ENCODE data around the gene PLEKHJ1.
"Not testable (repeated sequence)": the region's sequence is repeated elsewhere in the genome, so short reads cannot be mapped to it uniquely, and the experiment has no call there.

PLEKHJ1 gene

DNA sequence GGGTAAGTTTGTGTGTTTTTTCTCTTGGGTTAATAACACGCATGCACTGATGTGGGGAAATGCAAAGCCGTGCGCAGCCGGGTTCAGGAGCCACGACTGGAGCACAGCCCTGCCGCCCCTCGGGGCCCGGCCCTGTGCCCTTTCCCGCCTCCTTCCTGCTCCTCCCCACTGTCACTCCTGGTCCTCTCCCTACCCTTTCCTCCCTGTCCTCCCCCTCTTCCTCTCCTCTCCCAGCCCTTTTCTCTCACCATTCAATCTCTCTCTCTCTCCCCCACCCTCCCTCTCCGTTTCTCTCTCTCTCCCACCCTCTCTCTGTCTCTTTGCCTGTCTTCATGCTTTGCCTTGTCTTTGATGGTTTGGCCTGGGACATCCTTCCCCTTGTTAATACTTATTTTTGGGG, 27.2 kb downstream of the PLEKHJ1 start:
- no peak for DNase-seq
- intact Hi-C loops (cut with DNase I), result no loop called here

DNA sequence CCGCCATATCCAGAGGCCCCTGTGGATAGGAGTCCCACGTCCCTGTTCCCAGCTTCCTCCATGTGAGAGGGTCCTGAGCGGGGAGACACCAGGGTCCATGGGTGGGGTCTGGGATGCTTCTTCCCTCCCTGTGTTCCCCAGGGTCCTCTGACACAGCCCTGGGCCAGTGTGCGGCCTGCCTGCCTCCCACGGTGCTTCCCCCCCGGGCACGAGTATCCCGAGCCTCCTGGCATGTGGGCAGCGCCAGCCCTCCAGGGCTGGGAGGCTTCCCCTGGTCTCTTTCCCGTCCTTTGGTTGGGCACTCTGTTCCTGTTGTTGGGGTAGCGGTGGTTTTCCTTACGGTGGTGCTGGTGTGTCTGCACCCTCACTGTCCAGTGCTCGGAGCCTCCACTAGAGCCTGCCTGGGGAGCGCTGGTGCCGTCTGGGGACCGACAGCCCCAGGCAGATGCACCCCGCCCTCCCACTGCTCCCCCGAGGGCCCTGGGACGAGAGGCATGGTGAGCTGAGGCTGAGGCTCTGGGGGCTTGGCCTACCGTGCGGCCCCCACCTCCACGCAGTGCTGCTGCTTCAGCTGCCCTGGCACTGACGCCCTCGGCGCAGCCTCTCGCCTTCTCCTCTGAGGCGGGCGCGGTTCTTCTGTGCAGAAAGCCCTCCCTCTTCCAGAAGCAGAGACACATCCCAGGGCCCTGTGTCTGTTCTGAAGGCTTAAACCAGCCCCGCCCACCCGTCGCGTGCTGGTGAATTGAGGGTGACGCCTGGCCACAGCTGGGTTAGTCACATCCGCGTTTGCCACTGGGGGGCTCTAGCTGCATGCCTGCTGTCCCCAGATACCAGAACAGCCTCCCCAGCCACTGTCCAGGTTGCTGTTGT, 27.9 kb downstream of the PLEKHJ1 start:
- intact Hi-C loops (cut with DNase I), result no loop called here

GRCh38 chr19:2207008-2207407, 29.1 kb downstream of the PLEKHJ1 start:
- intact Hi-C loops (cut with DNase I), result no loop called here
- no peak for DNase-seq

More for the DNA sequence above, 27.9 kb downstream of the PLEKHJ1 start:
- DNase-seq, result no peak

GRCh38 chr19:2202366-2202765, 33.8 kb downstream of the PLEKHJ1 start:
- intact Hi-C loops (cut with DNase I), result no loop called here
- no peak for DNase-seq

- intact Hi-C loops (cut with DNase I), result no loop called here
- no peak for DNase-seq
Observed at GRCh38 chr19:2201473-2202148, 34.5 kb downstream of the PLEKHJ1 start.

DNA sequence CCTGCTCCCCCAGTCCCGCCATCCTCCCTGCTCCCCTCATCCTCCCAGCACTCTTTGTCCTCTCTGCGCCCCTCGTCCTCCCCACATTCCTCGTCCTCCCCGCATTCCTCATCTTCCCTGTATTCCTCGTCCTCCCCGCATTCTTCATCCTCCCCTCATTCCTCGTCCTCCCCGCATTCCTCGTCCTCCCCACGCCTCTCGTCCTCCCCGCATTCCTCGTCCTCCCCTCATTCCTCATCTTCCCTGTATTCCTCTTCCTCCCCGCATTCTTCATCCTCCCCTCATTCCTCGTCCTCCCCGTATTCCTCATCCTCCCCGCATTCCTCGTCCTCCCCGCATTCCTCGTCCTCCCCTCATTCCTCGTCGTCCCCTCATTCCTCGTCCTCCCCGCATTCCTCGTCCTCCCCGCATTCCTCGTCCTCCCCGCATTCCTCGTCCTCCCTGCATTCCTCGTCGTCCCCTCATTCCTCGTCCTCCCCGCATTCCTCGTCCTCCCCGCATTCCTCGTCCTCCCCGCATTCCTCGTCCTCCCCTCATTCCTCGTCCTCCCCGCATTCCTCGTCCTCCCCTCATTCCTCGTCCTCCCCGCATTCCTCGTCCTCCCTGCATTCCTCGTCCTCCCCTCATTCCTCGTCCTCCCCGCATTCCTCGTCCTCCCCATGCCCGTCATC, 35.4 kb downstream of the PLEKHJ1 start:
- DNase-seq; intact Hi-C loops (cut with DNase I): not testable (repeated sequence)

DNA sequence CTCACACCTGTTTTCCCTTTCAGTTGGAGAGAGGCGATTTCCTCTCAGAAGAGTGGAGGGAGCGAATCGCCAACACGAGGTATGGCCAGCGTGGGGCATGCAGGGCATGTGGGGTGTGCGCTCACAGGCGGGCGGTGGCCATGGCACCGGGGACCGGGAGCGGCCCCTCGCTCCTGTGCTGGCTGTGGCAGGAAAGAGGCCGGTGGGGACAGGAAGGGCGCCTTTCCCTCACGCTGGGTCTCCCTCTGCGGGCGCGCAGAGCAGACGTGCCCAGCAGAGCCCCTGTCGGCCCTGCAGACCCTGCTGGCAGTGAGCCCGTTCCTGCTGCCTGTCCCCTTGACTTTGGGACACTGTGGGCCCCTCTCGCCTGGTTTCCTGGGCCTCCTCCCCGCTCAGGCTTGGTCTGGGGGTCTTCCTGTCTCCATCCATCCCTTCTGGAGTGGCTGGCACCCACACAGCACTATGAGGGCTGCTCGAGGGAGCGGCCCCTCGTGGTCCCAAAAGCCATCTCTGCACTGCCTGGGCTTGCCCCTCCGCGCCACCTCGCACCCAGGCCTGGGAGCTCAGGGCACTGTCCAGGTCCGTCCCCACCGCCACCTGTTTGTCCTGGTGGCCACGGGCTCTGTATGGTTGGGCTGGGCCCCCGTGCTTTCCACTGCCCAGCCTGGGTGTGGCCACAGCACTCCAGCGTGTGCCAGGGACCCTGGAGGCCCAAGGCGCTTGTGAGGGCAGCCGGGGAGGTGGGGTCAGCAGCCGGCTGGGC, 36.1 kb downstream of the PLEKHJ1 start:
- intact Hi-C loops (cut with DNase I), result no loop called here
- DNase-seq, result no peak

DNA sequence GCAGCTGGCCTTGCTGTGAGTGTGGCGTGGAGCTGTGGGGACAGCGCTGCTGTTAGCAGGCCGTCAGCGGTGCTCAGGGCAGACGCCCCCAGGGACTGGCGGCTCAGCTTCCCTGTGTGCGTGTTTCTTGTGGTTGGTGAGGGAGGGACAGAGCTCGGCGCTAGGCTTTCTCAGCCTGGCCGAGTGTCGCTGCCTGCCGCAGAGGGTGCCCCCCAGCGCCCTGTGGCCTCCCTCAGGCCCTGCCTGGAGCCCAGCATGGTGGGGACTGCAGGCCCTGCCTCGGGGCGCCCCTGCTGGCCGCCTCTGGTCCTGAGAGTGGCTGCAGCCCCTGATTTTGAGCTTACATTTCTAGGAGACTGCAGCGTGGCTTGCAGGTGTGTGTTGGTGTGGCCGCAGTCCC, 36.9 kb downstream of the PLEKHJ1 start:
- DNase-seq, result peak in 1 of 10 donors; percentile 85
- intact Hi-C loops (cut with DNase I), result no loop called here

- no peak for DNase-seq
- intact Hi-C loops (cut with DNase I), result no loop called here
Observed at GRCh38 chr19:2198317-2198716, 37.8 kb downstream of the PLEKHJ1 start.

DNA sequence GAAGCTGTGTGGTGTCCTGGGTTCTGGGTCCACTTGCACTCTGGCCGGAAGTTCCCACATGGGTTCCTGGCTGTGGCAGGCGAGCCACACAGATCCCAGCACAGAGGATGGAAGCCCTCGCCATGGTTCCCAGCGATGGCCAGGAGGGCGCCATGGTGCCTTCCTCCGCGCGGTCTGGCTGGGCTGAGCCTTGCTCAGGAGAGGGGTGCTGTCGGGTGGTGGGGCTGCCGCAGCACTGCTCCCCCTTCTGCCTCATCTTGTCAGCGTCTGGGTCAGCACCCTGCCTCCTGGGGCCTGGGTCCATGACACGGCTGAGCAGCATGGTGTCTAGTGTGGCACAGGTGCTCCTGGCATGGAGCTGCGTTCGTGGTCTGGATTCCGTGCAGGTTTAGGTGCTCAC, 38.9 kb downstream of the PLEKHJ1 start:
- no peak for DNase-seq
- intact Hi-C loops (cut with DNase I), result no loop called here

- intact Hi-C loops (cut with DNase I), result no loop called here
- DNase-seq, result no peak
Observed at GRCh38 chr19:2195914-2196313, 40.2 kb downstream of the PLEKHJ1 start.

DNA sequence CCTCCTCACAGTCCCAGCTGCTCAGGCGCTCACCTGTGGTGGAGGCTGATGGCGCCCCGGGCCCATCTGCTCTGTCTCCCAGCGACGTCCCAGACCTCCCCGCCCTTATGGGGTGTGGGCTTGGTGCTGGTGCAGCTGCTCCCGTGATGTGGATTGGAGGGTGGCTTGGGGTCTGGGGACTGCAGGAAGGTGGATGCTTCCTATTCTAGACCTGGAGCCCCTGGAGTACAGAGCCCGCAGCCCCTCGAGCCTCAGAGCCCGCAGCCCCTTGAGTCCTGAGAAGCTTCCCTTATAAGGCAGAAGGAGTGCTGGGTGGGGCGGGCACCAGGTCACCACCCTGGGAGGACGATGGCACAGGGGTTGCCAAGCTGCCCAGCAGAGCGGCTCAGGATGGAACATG, 40.8 kb downstream of the PLEKHJ1 start:
- DNase-seq, result no peak
- intact Hi-C loops (cut with DNase I), result no loop called here

- DNase-seq, result no peak
- intact Hi-C loops (cut with DNase I), result no loop called here
Observed at GRCh38 chr19:2194513-2195078, 41.5 kb downstream of the PLEKHJ1 start.

GRCh38 chr19:2193807-2194206, 42.3 kb downstream of the PLEKHJ1 start:
- DNase-seq, result no peak
- intact Hi-C loops (cut with DNase I), result no loop called here

DNA sequence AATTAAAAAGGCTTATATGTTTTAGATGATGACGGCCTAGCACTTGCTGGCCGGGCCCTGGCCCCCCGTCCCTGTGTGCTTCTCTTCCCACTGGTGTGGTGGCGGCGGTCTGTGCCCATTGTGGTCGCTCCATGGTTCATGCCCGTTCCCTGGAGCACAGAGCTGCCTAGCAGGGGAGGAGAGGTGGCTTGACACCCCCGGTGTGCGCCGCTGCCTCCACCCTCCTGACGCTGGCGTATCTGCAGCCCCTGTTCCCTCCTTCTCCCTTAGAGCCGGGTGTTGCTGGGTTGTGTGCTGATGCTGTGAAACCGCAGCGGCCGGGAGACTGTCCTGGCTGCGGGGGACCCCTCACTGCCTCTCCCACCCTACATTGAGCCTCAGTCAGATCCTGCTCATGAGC, 43.3 kb downstream of the PLEKHJ1 start:
- no peak for DNase-seq
- intact Hi-C loops (cut with DNase I), result no loop called here

- intact Hi-C loops (cut with DNase I), result no loop called here
- DNase-seq, result no peak
Observed at GRCh38 chr19:2191456-2192310, 44.4 kb downstream of the PLEKHJ1 start.

- DNase-seq, result no peak
- intact Hi-C loops (cut with DNase I), result no loop called here
Observed at GRCh38 chr19:2190848-2191455, 45.2 kb downstream of the PLEKHJ1 start.

DNA sequence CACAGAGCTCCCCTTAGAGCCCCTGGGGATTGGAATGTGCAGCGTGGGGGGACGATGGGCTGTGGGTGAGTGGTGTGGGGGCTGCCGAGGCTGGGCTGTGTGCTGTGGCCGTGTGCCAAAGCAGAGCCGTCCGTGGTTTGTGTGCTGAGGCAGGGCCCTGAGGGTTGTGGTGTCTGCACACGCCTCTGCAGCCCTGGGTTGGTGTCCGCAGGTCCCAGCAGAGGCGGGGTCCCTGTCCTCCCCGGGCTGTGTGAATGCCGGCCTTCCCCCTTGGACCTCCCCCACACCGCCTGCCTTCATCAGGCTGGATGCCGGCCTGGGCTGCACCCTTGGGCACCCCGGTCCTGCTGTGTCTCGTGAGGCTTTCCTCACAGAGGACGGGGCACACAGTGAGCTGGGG, 46.2 kb downstream of the PLEKHJ1 start:
- no peak for DNase-seq
- intact Hi-C loops (cut with DNase I), result no loop called here
